Chondrocyte (in vitro differentiated cells): ENCODE results near the gene INPP5K. TPM values are rescaled to one million over a fixed set of nuclear protein-coding genes. Genes with fewer than 3 reads are reported as not detected.

Experiments
- DNase-seq: peaks from one replicate; pipeline ENCODE4 v3.0.0; 2021; ENCODE audit warnings: mixed read lengths, low spot score
- H3K27ac Mint-ChIP-seq: one replicate; pipeline ENCODE4 v1.8.0; 2021; ENCODE audit warnings: mild to moderate bottlenecking, moderate library complexity, mixed read lengths; ENCODE audit not compliant: unreplicated experiment
- H3K27me3 Mint-ChIP-seq: 2 replicates; pipeline ENCODE4 v1.8.0; 2021; ENCODE audit warnings: low read depth, mixed read lengths
- H3K36me3 Mint-ChIP-seq: 2 replicates; pipeline ENCODE4 v1.8.0; 2021; ENCODE audit warnings: low read depth, mixed read lengths
- H3K4me1 Mint-ChIP-seq: 2 replicates; pipeline ENCODE4 v1.8.0; 2021; ENCODE audit warnings: low read depth, mild to moderate bottlenecking, mixed read lengths
- H3K4me3 Mint-ChIP-seq: one replicate; pipeline ENCODE4 v1.8.0; 2021; ENCODE audit warnings: mild to moderate bottlenecking, moderate library complexity, mixed read lengths; ENCODE audit not compliant: unreplicated experiment
- H3K9me3 Mint-ChIP-seq: 2 replicates; pipeline ENCODE4 v1.8.0; 2021; ENCODE audit warnings: low read depth, mixed read lengths
- CTCF ChIP-seq: fragments of 200-600 bp; sonication (generic); IDR thresholded peaks from 2 replicates; pipeline ENCODE4 v1.5.0; 2021; ENCODE audit warnings: antibody characterized with exemption, mild to moderate bottlenecking, moderate library complexity
- total RNA-seq: library from RNA; stranded (reverse); gene quantifications from 3 replicates; pipeline ENCODE4 v1.2.1, GENCODE V29; 2021

Gene INPP5K
- total RNA-seq, 1 donor from 2014 or later = 34.3 TPM

- Mint-ChIP-seq H3K36me3 (no peaks in the 10 kb centered on the region), H3K27ac (peak overlapping the region; percentile 51), H3K9me3 (no peaks in the 10 kb centered on the region), H3K4me3 (no peak overlapping the region), H3K4me1 (peaks cover 48% of the 10 kb centered on the region), H3K27me3 (no peaks in the 10 kb centered on the region)
- no peak for TF ChIP-seq CTCF
- no peak for DNase-seq
Observed at GRCh38 chr17:1497831-1498230, 18.6 kb downstream of the INPP5K start.

DNA sequence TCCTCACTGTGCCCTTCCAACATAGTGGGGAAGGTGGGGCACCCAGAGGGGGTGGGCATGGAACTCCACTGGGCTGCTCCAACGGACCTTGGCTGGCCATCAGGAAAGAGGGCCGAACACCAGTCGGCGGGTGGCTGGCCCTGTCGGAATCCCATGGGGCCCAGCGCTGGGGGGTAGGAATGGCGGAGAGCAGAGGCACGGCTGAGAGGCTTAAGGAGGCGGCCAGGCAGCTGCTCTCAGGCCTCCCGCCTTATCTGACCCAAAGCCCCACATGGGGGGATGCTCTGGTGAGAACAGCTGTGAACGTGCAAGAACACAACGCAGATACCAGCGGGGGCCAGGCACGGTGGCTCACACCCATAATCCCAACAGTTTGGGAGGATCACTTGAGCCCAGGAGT lies 19.5 kb downstream of the INPP5K start:
- TF ChIP-seq CTCF = no peak
- H3K4me1 Mint-ChIP-seq = peaks cover 58% of the 10 kb centered on the region
- no peaks in the 10 kb centered on the region for H3K9me3 Mint-ChIP-seq
- DNase-seq = no peak
- no peaks in the 10 kb centered on the region for H3K27me3 Mint-ChIP-seq
- no peak overlapping the region for H3K4me3 Mint-ChIP-seq
- H3K27ac Mint-ChIP-seq = no peak overlapping the region
- H3K36me3 Mint-ChIP-seq = no peaks in the 10 kb centered on the region

DNA sequence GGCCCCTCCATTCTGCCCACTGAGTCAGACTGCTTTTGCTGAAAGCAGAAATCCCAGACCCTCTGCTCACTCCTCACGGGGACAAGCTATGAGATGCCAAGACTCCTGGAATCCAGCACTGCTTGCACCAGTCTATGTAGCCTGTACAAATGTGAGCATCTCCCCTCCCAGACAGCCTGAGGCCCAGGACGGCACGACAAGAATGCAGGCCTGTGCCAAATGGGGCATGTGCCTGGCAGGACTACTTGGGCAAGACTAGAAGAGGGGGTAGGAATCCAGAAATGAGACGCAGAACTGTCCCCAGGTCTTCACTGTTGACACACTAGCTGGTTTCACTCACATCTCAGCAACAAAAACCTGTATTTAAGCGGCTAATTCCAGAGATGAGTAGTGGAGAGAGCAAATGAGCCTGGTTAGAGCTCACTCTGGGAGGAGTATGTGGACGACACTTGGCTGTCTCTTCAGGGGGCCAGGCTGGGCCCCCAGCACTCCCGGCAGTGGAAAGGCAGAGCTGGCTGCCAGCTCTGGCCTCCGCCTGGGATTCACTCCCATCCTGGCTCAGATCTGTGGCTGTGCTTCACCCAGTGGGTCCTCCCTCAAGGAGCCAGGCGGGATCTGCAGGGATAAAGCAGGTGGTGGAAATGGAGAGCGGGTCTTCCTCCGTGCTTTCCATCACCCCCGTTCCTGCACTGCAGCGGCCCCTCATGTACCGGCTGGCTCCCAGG lies 21.0 kb downstream of the INPP5K start:
- Mint-ChIP-seq H3K4me3 (no peak overlapping the region), H3K27me3 (no peaks in the 10 kb centered on the region), H3K4me1 (peaks cover 64% of the 10 kb centered on the region), H3K27ac (peak overlapping the region; percentile 93), H3K9me3 (no peaks in the 10 kb centered on the region), H3K36me3 (no peaks in the 10 kb centered on the region)
- TF ChIP-seq CTCF = no peak
- DNase-seq = no peak

- DNase-seq = no peak
- Mint-ChIP-seq H3K4me3 (no peak overlapping the region), H3K4me1 (peaks cover 70% of the 10 kb centered on the region), H3K36me3 (no peaks in the 10 kb centered on the region), H3K27me3 (no peaks in the 10 kb centered on the region), H3K9me3 (no peaks in the 10 kb centered on the region), H3K27ac (peak overlapping the region; percentile 93)
- TF ChIP-seq CTCF = no peak
Observed at GRCh38 chr17:1494736-1495253, 21.6 kb downstream of the INPP5K start.

- H3K9me3 Mint-ChIP-seq = no peaks in the 10 kb centered on the region
- H3K4me3 Mint-ChIP-seq = no peak overlapping the region
- peaks cover 71% of the 10 kb centered on the region for H3K4me1 Mint-ChIP-seq
- no peak for DNase-seq
- no peaks in the 10 kb centered on the region for H3K27me3 Mint-ChIP-seq
- no peak for TF ChIP-seq CTCF
- H3K27ac Mint-ChIP-seq = peak overlapping the region; percentile 93
- no peaks in the 10 kb centered on the region for H3K36me3 Mint-ChIP-seq
Observed at GRCh38 chr17:1494203-1494602, 22.2 kb downstream of the INPP5K start.
